ENCODE measurements around the gene PLEKHH2. TPM values are rescaled to one million over a fixed set of nuclear protein-coding genes. Genes with fewer than 3 reads are reported as not detected.

The PLEKHH2 gene
- total and polyA plus RNA-seq, 10 donors: 0.91 to 21.9 (median 14.6) TPM

GRCh38 chr2:43727634-43728014, 90.6 kb downstream of the PLEKHH2 start:
- no peaks in the 10 kb centered on the region for H3K27me3 ChIP-seq (replicated peaks in 1 of 7)
- no peak overlapping the region for H3K4me3 ChIP-seq
- WGBS, 5 donors: 93 to 99% (median 97%) methylated on average over 2 of the region's 2 CpGs
- intact Hi-C loops (cut with DNase I; ENCODE audit: low total_unique reads): no loop called here
- no peak overlapping the region for H3K27ac ChIP-seq
- DNase-seq: no peak
- no peaks in the 10 kb centered on the region for H3K36me3 ChIP-seq
- H3K4me1 ChIP-seq: no peaks in the 10 kb centered on the region
- TF ChIP-seq CTCF (IDR thresholded peaks at IDR 0.05 in 8 of 11, conservative IDR thresholded peaks at IDR 0.05 in 3 of 11) (no peak), POLR2AphosphoS5 (IDR thresholded peaks at IDR 0.05) (no peak), POLR2A (IDR thresholded peaks at IDR 0.05) (no peak)
- no peaks in the 10 kb centered on the region for H3K9me3 ChIP-seq

- Histone ChIP-seq H3K27me3 (replicated peaks in 1 of 7) (no peaks in the 10 kb centered on the region), H3K27ac (no peak overlapping the region), H3K4me3 (no peak overlapping the region), H3K36me3 (no peaks in the 10 kb centered on the region), H3K9me3 (no peaks in the 10 kb centered on the region), H3K4me1 (no peaks in the 10 kb centered on the region)
- TF ChIP-seq CTCF (IDR thresholded peaks at IDR 0.05 in 8 of 11, conservative IDR thresholded peaks at IDR 0.05 in 3 of 11) (no peak), POLR2AphosphoS5 (IDR thresholded peaks at IDR 0.05) (no peak), POLR2A (IDR thresholded peaks at IDR 0.05) (no peak)
- no peak for DNase-seq
- WGBS, 5 donors: 62 to 83% (median 70%) methylated on average over 5 of the region's 5 CpGs
- intact Hi-C loops (cut with DNase I; ENCODE audit: low total_unique reads): no loop called here
These were observed 92.6 kb downstream of the PLEKHH2 start for GRCh38 chr2:43729491-43730174.

GRCh38 chr2:43731211-43731610, 94.2 kb downstream of the PLEKHH2 start:
- H3K36me3 ChIP-seq: no peaks in the 10 kb centered on the region
- no peak for DNase-seq
- H3K27me3 ChIP-seq (replicated peaks in 1 of 7): no peaks in the 10 kb centered on the region
- H3K4me3 ChIP-seq: no peak overlapping the region
- no peaks in the 10 kb centered on the region for H3K4me1 ChIP-seq
- WGBS, 5 donors: 88 to 100% (median 98%) methylated on average over 1 of the region's 1 CpG
- no peaks in the 10 kb centered on the region for H3K9me3 ChIP-seq
- intact Hi-C loops (cut with DNase I; ENCODE audit: low total_unique reads): no loop called here
- H3K27ac ChIP-seq: no peak overlapping the region
- TF ChIP-seq POLR2A (IDR thresholded peaks at IDR 0.05) (no peak), CTCF (IDR thresholded peaks at IDR 0.05 in 8 of 11, conservative IDR thresholded peaks at IDR 0.05 in 3 of 11) (no peak), POLR2AphosphoS5 (IDR thresholded peaks at IDR 0.05) (no peak)

GRCh38 chr2:43736637-43737036, 99.6 kb downstream of the PLEKHH2 start:
- 77 to 87% (median 83%) methylated on average over 6 of the region's 6 CpGs for WGBS, 5 donors
- Histone ChIP-seq H3K4me1 (no peaks in the 10 kb centered on the region), H3K4me3 (no peak overlapping the region), H3K36me3 (no peaks in the 10 kb centered on the region), H3K27me3 (replicated peaks in 1 of 7) (no peaks in the 10 kb centered on the region), H3K9me3 (no peaks in the 10 kb centered on the region), H3K27ac (no peak overlapping the region)
- intact Hi-C loops (cut with DNase I; ENCODE audit: low total_unique reads): no loop called here
- no peak for TF ChIP-seq CTCF (IDR thresholded peaks at IDR 0.05 in 8 of 11, conservative IDR thresholded peaks at IDR 0.05 in 3 of 11)
- TF ChIP-seq POLR2AphosphoS5 (IDR thresholded peaks at IDR 0.05): no peak
- no peak for TF ChIP-seq POLR2A (IDR thresholded peaks at IDR 0.05)
- no peak for DNase-seq
